Keratinocyte (primary cell): Measurements from ENCODE around the gene CUX1.

Source experiments
- EZH2 ChIP-seq: IDR thresholded peaks from one replicate; pipeline ENCODE4 v1.6.1; 2012; ENCODE audit warnings: inconsistent platforms, mild to moderate bottlenecking, low read length, moderate library complexity
- TF ChIP-seq, protein P1 (sequence below), 3 experiments: IDR thresholded peaks in 1 of 3; conservative IDR thresholded peaks in 1 of 3; optimal IDR thresholded peaks in 1 of 3; 2 replicates in 2 of 3; 3 replicates in 1 of 3; pipeline versions ENCODE3 to v1.5.1; 2011; ENCODE audit warnings: low read length in 3 of 3, mild to moderate bottlenecking in 3 of 3, moderate library complexity in 2 of 3, control low read depth in 1 of 3, inconsistent platforms in 1 of 3; ENCODE audit not compliant: insufficient read depth in 2 of 3; ENCODE audit errors: extremely low read depth in 1 of 3

DNA sequence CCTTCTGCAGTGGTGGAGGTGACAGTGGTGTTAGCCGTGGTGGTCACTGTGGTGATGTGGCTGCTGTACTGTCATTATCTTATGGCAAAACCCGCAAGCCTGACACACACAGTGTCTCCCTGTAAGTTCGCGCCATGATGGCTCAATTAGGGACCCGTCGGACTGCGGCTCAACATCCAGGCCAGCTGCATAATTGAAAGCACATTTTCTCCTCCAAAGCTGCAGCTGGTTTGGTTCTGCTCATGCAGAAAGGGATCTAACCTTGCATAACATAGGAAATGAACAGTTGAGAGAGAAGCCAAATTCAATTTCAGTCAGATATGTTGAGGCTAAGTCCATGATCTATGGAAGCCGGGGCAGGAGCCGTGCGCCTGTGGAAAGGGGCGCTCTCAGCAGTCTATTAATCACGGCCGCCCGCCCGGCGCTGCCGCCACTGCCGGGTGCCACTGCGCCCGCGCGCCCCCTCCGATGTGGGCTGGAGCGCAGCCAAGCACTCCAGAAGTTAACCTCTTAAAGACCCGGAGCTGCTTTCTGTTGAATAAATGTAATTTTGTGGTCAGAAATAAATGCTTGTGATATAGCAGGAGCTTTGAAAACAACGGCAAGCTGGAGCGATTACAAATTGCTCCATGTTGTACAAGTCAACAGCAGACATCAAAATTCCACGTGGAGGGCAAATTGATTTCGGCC lies 227.7 kb downstream of the CUX1 start:
- TF ChIP-seq, protein P1, sequence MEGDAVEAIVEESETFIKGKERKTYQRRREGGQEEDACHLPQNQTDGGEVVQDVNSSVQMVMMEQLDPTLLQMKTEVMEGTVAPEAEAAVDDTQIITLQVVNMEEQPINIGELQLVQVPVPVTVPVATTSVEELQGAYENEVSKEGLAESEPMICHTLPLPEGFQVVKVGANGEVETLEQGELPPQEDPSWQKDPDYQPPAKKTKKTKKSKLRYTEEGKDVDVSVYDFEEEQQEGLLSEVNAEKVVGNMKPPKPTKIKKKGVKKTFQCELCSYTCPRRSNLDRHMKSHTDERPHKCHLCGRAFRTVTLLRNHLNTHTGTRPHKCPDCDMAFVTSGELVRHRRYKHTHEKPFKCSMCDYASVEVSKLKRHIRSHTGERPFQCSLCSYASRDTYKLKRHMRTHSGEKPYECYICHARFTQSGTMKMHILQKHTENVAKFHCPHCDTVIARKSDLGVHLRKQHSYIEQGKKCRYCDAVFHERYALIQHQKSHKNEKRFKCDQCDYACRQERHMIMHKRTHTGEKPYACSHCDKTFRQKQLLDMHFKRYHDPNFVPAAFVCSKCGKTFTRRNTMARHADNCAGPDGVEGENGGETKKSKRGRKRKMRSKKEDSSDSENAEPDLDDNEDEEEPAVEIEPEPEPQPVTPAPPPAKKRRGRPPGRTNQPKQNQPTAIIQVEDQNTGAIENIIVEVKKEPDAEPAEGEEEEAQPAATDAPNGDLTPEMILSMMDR (optimal IDR thresholded peaks at IDR 0.05 in 1 of 3, IDR thresholded peaks at IDR 0.05 in 1 of 3, conservative IDR thresholded peaks at IDR 0.05 in 1 of 3; ENCODE audit: extremely low read depth in 1 of 3, insufficient read depth in 2 of 3, low read length in 3 of 3) = no peak
- no peak for TF ChIP-seq EZH2
